Hepatocyte (in vitro differentiated cells): ENCODE results near the gene ANO4. TPM values are rescaled to one million over a fixed set of nuclear protein-coding genes. Genes with fewer than 3 reads are reported as not detected.
A peak's percentile ranks its signal among the peaks of the same experiment; 100 is the strongest.

Experiments
- DNase-seq: peaks from one replicate; pipeline ENCODE4 v3.0.0-alpha.2; 2016; ENCODE audit warnings: low spot score
- H2AFZ ChIP-seq: fragments of 200-600 bp; sonication (generic); 2 replicates; pipeline ENCODE4 v1.6.0; 2016; ENCODE audit warnings: antibody characterized with exemption, mild to moderate bottlenecking
- H3K27ac ChIP-seq: fragments of 200-600 bp; sonication (generic); 2 replicates; pipeline ENCODE4 v1.5.1; 2016; ENCODE audit warnings: mild to moderate bottlenecking
- H3K27me3 ChIP-seq: fragments of 200-600 bp; sonication (generic); 2 replicates; pipeline ENCODE4 v1.6.1; 2016
- H3K36me3 ChIP-seq: fragments of 200-600 bp; sonication (generic); replicated peaks from 2 replicates; pipeline ENCODE4 v1.5.1; 2016; ENCODE audit warnings: low read depth; ENCODE audit not compliant: insufficient read depth
- H3K4me1 ChIP-seq: fragments of 200-600 bp; sonication (generic); 2 replicates; pipeline ENCODE4 v1.5.1; 2016; ENCODE audit warnings: mild to moderate bottlenecking, moderate library complexity; ENCODE audit not compliant: insufficient read depth
- H3K4me2 ChIP-seq: fragments of 200-600 bp; sonication (generic); 2 replicates; pipeline ENCODE4 v1.6.0; 2016
- H3K4me3 ChIP-seq: fragments of 200-600 bp; sonication (generic); 2 replicates; pipeline ENCODE4 v1.5.1; 2016; ENCODE audit warnings: mild to moderate bottlenecking
- H3K79me2 ChIP-seq: fragments of 200-600 bp; sonication (generic); 2 replicates; pipeline ENCODE4 v1.6.0; 2017; ENCODE audit warnings: mild to moderate bottlenecking
- H3K9me2 ChIP-seq: fragments of 200-600 bp; sonication (generic); replicated peaks from 2 replicates; pipeline ENCODE4 v1.6.0; 2017; ENCODE audit warnings: mild to moderate bottlenecking; ENCODE audit not compliant: insufficient read depth
- H3K9me3 ChIP-seq: fragments of 200-600 bp; sonication (generic); 2 replicates; pipeline ENCODE4 v1.5.1; 2016; ENCODE audit warnings: low read depth, mild to moderate bottlenecking
- H4K20me1 ChIP-seq: fragments of 200-600 bp; sonication (generic); 2 replicates; pipeline ENCODE4 v1.6.0; 2016; ENCODE audit warnings: mild to moderate bottlenecking; ENCODE audit not compliant: insufficient read depth, poor library complexity, severe bottlenecking
- EZH2 ChIP-seq: fragments of 200-600 bp; sonication (generic); IDR thresholded peaks from 2 replicates; pipeline ENCODE4 v1.6.1; 2016; ENCODE audit warnings: antibody characterized with exemption, mild to moderate bottlenecking, borderline replicate concordance
- EZH2phosphoT487 ChIP-seq: fragments of 200-600 bp; sonication (generic); IDR thresholded peaks from one replicate; pipeline ENCODE4 v1.6.1; 2018; ENCODE audit warnings: antibody characterized with exemption, mild to moderate bottlenecking, low read depth, moderate library complexity; ENCODE audit not compliant: unreplicated experiment, severe bottlenecking
- WGBS: methylation state at CpG from one replicate; pipeline ENCODE4 v1.1.6; 2016; ENCODE audit warnings: low lambda C conversion rate; ENCODE audit errors: missing lambda C conversion rate; 5-methylcytosine and 5-hydroxymethylcytosine counted together
- polyA plus RNA-seq: library from polyadenylated mRNA; unstranded; fragments of >200 nt; fragmentation: Nextera tagmentation; extraction: Ambion mirVana; gene quantifications from 2 replicates; pipeline ENCODE4 v1.2.1, GENCODE V29; 2016
- total RNA-seq: library from RNA; depleted of rRNA; stranded (reverse); fragments of >200 nt; gene quantifications from 2 replicates; pipeline ENCODE4 v1.2.3, GENCODE V29; 2014
- TF ChIP-seq, protein P1 (sequence below): fragments of 200-600 bp; sonication (generic); IDR thresholded peaks from 2 replicates; pipeline ENCODE4 v1.5.1; 2016; ENCODE audit warnings: antibody characterized with exemption, mild to moderate bottlenecking; ENCODE audit not compliant: poor library complexity

ANO4 gene
- total and polyA plus RNA-seq, 2 experiments from 2014 or later, result 1.6 to 2.3 TPM

DNA sequence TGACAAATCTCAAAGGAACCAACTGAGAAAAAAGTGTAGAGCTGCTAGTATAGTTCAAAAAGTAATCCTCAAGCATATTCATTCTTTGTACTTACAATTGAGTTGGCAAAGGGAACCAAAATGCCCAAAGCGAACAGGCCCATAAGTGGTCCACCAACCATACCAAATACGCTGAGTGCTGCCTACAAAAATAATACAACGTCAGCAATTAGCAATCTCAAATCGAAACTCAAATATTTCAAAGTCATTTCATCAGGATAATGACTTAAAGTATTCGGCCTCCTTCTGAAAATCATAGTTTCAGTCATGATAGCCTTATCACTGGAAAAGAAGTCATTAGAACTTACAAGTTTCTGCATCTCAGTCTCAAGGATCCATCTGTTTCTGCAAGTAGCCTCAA lies 373.4 kb downstream of the ANO4 start:
- H3K27me3 ChIP-seq, result no peaks in the 10 kb centered on the region
- H3K9me2 ChIP-seq, result no peaks in the 10 kb centered on the region
- no peak overlapping the region for H3K4me3 ChIP-seq
- WGBS, result 92% methylated on average over 5 of the region's 5 CpGs
- TF ChIP-seq EZH2 (no peak), EZH2phosphoT487 (no peak)
- TF ChIP-seq, protein P1, sequence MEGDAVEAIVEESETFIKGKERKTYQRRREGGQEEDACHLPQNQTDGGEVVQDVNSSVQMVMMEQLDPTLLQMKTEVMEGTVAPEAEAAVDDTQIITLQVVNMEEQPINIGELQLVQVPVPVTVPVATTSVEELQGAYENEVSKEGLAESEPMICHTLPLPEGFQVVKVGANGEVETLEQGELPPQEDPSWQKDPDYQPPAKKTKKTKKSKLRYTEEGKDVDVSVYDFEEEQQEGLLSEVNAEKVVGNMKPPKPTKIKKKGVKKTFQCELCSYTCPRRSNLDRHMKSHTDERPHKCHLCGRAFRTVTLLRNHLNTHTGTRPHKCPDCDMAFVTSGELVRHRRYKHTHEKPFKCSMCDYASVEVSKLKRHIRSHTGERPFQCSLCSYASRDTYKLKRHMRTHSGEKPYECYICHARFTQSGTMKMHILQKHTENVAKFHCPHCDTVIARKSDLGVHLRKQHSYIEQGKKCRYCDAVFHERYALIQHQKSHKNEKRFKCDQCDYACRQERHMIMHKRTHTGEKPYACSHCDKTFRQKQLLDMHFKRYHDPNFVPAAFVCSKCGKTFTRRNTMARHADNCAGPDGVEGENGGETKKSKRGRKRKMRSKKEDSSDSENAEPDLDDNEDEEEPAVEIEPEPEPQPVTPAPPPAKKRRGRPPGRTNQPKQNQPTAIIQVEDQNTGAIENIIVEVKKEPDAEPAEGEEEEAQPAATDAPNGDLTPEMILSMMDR, result no peak
- H4K20me1 ChIP-seq, result no peaks in the 10 kb centered on the region
- no peak overlapping the region for H3K27ac ChIP-seq
- DNase-seq, result no peak
- no peaks in the 10 kb centered on the region for H3K36me3 ChIP-seq
- H3K9me3 ChIP-seq, result no peaks in the 10 kb centered on the region
- no peak overlapping the region for H3K4me2 ChIP-seq
- no peaks in the 10 kb centered on the region for H3K79me2 ChIP-seq
- no peaks in the 10 kb centered on the region for H3K4me1 ChIP-seq
- H2AFZ ChIP-seq, result no peak overlapping the region

DNA sequence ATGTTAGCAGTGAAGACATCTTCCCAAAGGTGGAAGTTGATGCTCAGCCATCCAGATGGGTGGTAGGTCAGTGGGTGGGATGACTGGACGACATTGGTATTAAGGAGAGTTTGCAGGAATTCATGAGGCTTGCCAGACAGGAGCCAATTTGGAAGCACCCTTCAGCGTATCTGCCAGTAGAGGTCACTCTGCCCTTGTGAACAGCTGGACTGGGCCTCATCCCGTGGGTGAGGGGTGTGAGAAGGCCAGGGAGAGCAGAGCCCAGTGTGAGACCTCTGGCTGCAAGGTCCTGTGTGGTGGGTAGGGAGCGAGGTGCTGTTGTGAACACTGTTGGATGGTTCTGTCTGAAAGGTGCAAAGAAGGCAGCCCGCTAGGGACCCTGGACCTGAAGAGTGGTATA lies 377.7 kb downstream of the ANO4 start:
- Histone ChIP-seq H4K20me1 (no peaks in the 10 kb centered on the region), H3K36me3 (no peaks in the 10 kb centered on the region), H3K4me3 (no peak overlapping the region), H2AFZ (no peak overlapping the region), H3K27ac (no peak overlapping the region), H3K4me2 (no peak overlapping the region), H3K27me3 (no peaks in the 10 kb centered on the region), H3K9me3 (no peaks in the 10 kb centered on the region), H3K9me2 (no peaks in the 10 kb centered on the region), H3K4me1 (no peaks in the 10 kb centered on the region), H3K79me2 (no peaks in the 10 kb centered on the region)
- WGBS, result 45% methylated on average over 5 of the region's 5 CpGs
- TF ChIP-seq, protein P1, result no peak
- no peak for TF ChIP-seq EZH2
- TF ChIP-seq EZH2phosphoT487, result no peak
- peak; percentile 9 for DNase-seq

DNA sequence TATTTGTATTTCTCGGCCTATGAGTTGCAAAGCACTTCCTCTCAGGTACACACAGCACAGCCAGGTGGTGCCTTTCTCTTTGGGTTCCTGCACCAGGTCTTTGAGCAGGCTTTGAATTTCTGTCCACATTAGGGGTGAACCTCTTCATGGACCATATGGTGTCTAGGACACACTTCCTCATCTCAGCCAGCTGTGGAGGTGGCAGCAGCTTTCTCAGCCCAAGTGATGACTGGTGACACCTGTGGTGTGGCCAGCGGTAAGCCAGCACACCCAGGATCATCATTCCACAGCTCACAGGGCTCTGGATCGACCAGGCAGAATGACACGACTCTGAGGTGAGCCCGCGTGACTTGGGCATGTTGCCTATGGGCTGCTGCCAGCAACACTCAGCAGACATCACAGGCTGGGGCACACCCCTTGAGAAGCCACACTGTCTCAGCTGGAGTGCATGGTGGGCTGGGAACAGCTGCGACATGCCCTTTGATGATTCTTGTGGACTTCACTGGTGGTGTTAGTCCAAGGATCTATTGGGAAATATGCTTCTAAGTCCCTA lies 378.7 kb downstream of the ANO4 start:
- WGBS, result 93% methylated on average over 7 of the region's 7 CpGs
- DNase-seq, result no peak

More for the DNA sequence above, 378.7 kb downstream of the ANO4 start:
- no peak overlapping the region for H3K4me2 ChIP-seq
- no peak overlapping the region for H3K27ac ChIP-seq
- TF ChIP-seq EZH2 (no peak), EZH2phosphoT487 (no peak)
- TF ChIP-seq, protein P1, result no peak
- no peak overlapping the region for H3K4me3 ChIP-seq
- H3K4me1 ChIP-seq, result no peaks in the 10 kb centered on the region
- no peaks in the 10 kb centered on the region for H3K27me3 ChIP-seq
- no peaks in the 10 kb centered on the region for H3K9me2 ChIP-seq
- no peaks in the 10 kb centered on the region for H3K9me3 ChIP-seq
- no peaks in the 10 kb centered on the region for H4K20me1 ChIP-seq
- no peaks in the 10 kb centered on the region for H3K79me2 ChIP-seq
- no peak overlapping the region for H2AFZ ChIP-seq
- H3K36me3 ChIP-seq, result no peaks in the 10 kb centered on the region
